Ramos (cell line): Measurements from ENCODE around the gene NPY4R2.
"Not testable (repeated sequence)": the region's sequence is repeated elsewhere in the genome, so short reads cannot be mapped to it uniquely, and the experiment has no call there.

Experiments
- in situ Hi-C: fragments of 300-500 bp; cut with MboI; formaldehyde crosslinking; loops from one replicate; pipeline ENCODE4 v1.14.3; 2022; ENCODE audit warnings: low sequenced_read_pairs; ENCODE audit not compliant: unreplicated experiment

Gene NPY4R2

GRCh38 chr10:47918475-47918874 is at the start of gene NPY4R2:
Gene NPY4R2, plus strand, starts transcription at chr10:47918662. Its CDS starts 3,326 bp downstream, at chr10:47921988.
- in situ Hi-C loops: not testable (repeated sequence)

GRCh38 chr10:47870887-47871286 is 47.6 kb upstream of the NPY4R2 start:
- in situ Hi-C loops: not testable (repeated sequence)

GRCh38 chr10:47871485-47872180 is 46.8 kb upstream of the NPY4R2 start:
- in situ Hi-C loops: not testable (repeated sequence)

- in situ Hi-C loops: not testable (repeated sequence)
These were observed 46.2 kb upstream of the NPY4R2 start for GRCh38 chr10:47872236-47872635.

- in situ Hi-C loops: not testable (repeated sequence)
These were observed 34.2 kb upstream of the NPY4R2 start for GRCh38 chr10:47884239-47884638.

GRCh38 chr10:47884934-47885333 is 33.5 kb upstream of the NPY4R2 start:
- in situ Hi-C loops: not testable (repeated sequence)

GRCh38 chr10:47886356-47886755 is 32.1 kb upstream of the NPY4R2 start:
- in situ Hi-C loops: not testable (repeated sequence)

- in situ Hi-C loops: not testable (repeated sequence)
These were observed 31.6 kb upstream of the NPY4R2 start for GRCh38 chr10:47886827-47887226.

GRCh38 chr10:47890737-47891136 is 27.7 kb upstream of the NPY4R2 start:
- in situ Hi-C loops: not testable (repeated sequence)

GRCh38 chr10:47892494-47893261 is 25.8 kb upstream of the NPY4R2 start:
- in situ Hi-C loops: not testable (repeated sequence)

GRCh38 chr10:47894571-47894970 is 23.9 kb upstream of the NPY4R2 start:
- in situ Hi-C loops: not testable (repeated sequence)

GRCh38 chr10:47897813-47898212 is 20.6 kb upstream of the NPY4R2 start:
- in situ Hi-C loops: not testable (repeated sequence)

GRCh38 chr10:47909333-47909732 is 9.1 kb upstream of the NPY4R2 start:
- in situ Hi-C loops: not testable (repeated sequence)

- in situ Hi-C loops: not testable (repeated sequence)
These were observed 8.0 kb upstream of the NPY4R2 start for GRCh38 chr10:47910486-47910885.

- in situ Hi-C loops: not testable (repeated sequence)
These were observed 4.4 kb upstream of the NPY4R2 start for GRCh38 chr10:47914052-47914451.

GRCh38 chr10:47915849-47916548 is 2.5 kb upstream of the NPY4R2 start:
- in situ Hi-C loops: not testable (repeated sequence)

- in situ Hi-C loops: not testable (repeated sequence)
These were observed 2.1 kb downstream of the NPY4R2 start for GRCh38 chr10:47920610-47921009.

GRCh38 chr10:47922503-47922902 is 4.0 kb downstream of the NPY4R2 start:
- in situ Hi-C loops: not testable (repeated sequence)

- in situ Hi-C loops: not testable (repeated sequence)
These were observed 6.2 kb downstream of the NPY4R2 start for GRCh38 chr10:47924628-47925027.

- in situ Hi-C loops: not testable (repeated sequence)
These were observed 8.9 kb downstream of the NPY4R2 start for GRCh38 chr10:47927147-47927916.
